NCI-H2171 (cell line): ENCODE results near the gene CCDC188.

Experiments
- DNase-seq: peaks from one replicate; lab custom pipeline; 2025; lab: John Stamatoyannopoulos, UW

CCDC188 gene

GRCh38 chr22:20132686-20133246 lies 18.1 kb downstream of the CCDC188 start:
- DNase-seq, result no peak

- DNase-seq, result no peak
Observed at GRCh38 chr22:20131859-20132685, 18.8 kb downstream of the CCDC188 start.

- no peak for DNase-seq
Observed at GRCh38 chr22:20131597-20131858, 19.3 kb downstream of the CCDC188 start, which contains the start of gene ZDHHC8. Gene ZDHHC8, plus strand, starts transcription at chr22:20131804. Its CDS starts 144 bp downstream, at chr22:20131948.

GRCh38 chr22:20130731-20131596 lies 19.9 kb downstream of the CCDC188 start:
- peak; percentile 57 for DNase-seq

GRCh38 chr22:20130319-20130718 lies 20.5 kb downstream of the CCDC188 start:
- DNase-seq, result peak; percentile 33

GRCh38 chr22:20129747-20130014 lies 21.2 kb downstream of the CCDC188 start:
- no peak for DNase-seq

GRCh38 chr22:20128902-20129746 lies 21.7 kb downstream of the CCDC188 start:
- peak; percentile 32 for DNase-seq

- DNase-seq, result no peak
Observed at GRCh38 chr22:20128619-20128901, 22.3 kb downstream of the CCDC188 start.

GRCh38 chr22:20127869-20128618 lies 22.8 kb downstream of the CCDC188 start:
- DNase-seq, result no peak

GRCh38 chr22:20127318-20127868 lies 23.5 kb downstream of the CCDC188 start:
- no peak for DNase-seq

- no peak for DNase-seq
Observed at GRCh38 chr22:20126284-20127029, 24.4 kb downstream of the CCDC188 start.

GRCh38 chr22:20125201-20126174 lies 25.4 kb downstream of the CCDC188 start:
- no peak for DNase-seq

- DNase-seq, result no peak
Observed at GRCh38 chr22:20124083-20124787, 26.6 kb downstream of the CCDC188 start.

- DNase-seq, result no peak
Observed at GRCh38 chr22:20123366-20124082, 27.3 kb downstream of the CCDC188 start.

GRCh38 chr22:20121856-20122415 lies 28.9 kb downstream of the CCDC188 start:
- no peak for DNase-seq

GRCh38 chr22:20118300-20119020 lies 32.4 kb downstream of the CCDC188 start:
- DNase-seq, result no peak
